DND-41 (cell line): ENCODE measurements around the gene TP53.

Experiments used
- ATAC-seq: fragments of 200-7000 bp; cut with Tn5 transposase; 3 replicates; pipeline ENCODE4 v1.9.1; 2021; ENCODE audit warnings: low read depth; ENCODE audit not compliant: insufficient read depth
- DNase-seq: peaks from one replicate; pipeline ENCODE4 v3.0.0-alpha.2; 2020
- H2AFZ ChIP-seq: 2 replicates; pipeline ENCODE4 v1.6.0; 2012; ENCODE audit warnings: low read depth, low read length
- H3K27ac ChIP-seq: 2 replicates; pipeline ENCODE4 v1.5.1; 2012; ENCODE audit warnings: low read length, inconsistent platforms
- H3K27me3 ChIP-seq: fragments of 200-600 bp; sonication (generic); 2 replicates; pipeline ENCODE4 v1.6.0; 2012; ENCODE audit warnings: low read length, mild to moderate bottlenecking, inconsistent platforms; ENCODE audit not compliant: insufficient read depth, poor library complexity
- H3K36me3 ChIP-seq: 2 replicates; pipeline ENCODE4 v1.5.1; 2012; ENCODE audit warnings: low read length, inconsistent platforms; ENCODE audit not compliant: insufficient read depth
- H3K4me1 ChIP-seq: 2 replicates; pipeline ENCODE4 v1.5.1; 2012; ENCODE audit warnings: mild to moderate bottlenecking, low read length; ENCODE audit not compliant: insufficient read depth
- H3K4me2 ChIP-seq: 2 replicates; pipeline ENCODE4 v1.6.0; 2012; ENCODE audit warnings: mild to moderate bottlenecking, moderate library complexity, low read length, inconsistent platforms; ENCODE audit not compliant: insufficient read depth
- H3K4me3 ChIP-seq, 2 experiments: fragments of 200-600 bp in 1 of 2; shearing (Covaris generic) in 1 of 2; 2 replicates each; pipeline ENCODE4 v1.5.1; 2012 to 2016; ENCODE audit warnings: inconsistent platforms in 2 of 2, low read length in 2 of 2, mild to moderate bottlenecking in 2 of 2, low read depth in 1 of 2, moderate library complexity in 1 of 2
- H3K79me2 ChIP-seq: 2 replicates; pipeline ENCODE4 v1.6.0; 2012; ENCODE audit warnings: low read length, inconsistent platforms; ENCODE audit not compliant: insufficient read depth
- H3K9ac ChIP-seq: 2 replicates; pipeline ENCODE4 v1.6.0; 2012; ENCODE audit warnings: low read depth, mild to moderate bottlenecking, inconsistent platforms, low read length, moderate library complexity
- H3K9me3 ChIP-seq: 2 replicates; pipeline ENCODE4 v1.5.1; 2012; ENCODE audit warnings: low read length, moderate library complexity, mild to moderate bottlenecking, inconsistent platforms; ENCODE audit not compliant: insufficient read depth, severe bottlenecking
- H4K20me1 ChIP-seq: 2 replicates; pipeline ENCODE4 v1.6.0; 2012; ENCODE audit warnings: low read length; ENCODE audit not compliant: insufficient read depth
- EZH2 ChIP-seq: IDR thresholded peaks from 3 replicates; pipeline ENCODE4 v1.6.1; 2012; ENCODE audit warnings: borderline replicate concordance, low read depth, mild to moderate bottlenecking, moderate library complexity, low read length, inconsistent platforms; ENCODE audit not compliant: severe bottlenecking
- TF ChIP-seq, protein P1 (sequence below): IDR thresholded peaks from 2 replicates; pipeline ENCODE4 v1.5.1; 2012; ENCODE audit warnings: borderline replicate concordance, low read length, moderate library complexity, mild to moderate bottlenecking; ENCODE audit not compliant: poor library complexity, severe bottlenecking; ENCODE audit errors: extremely low read depth

The TP53 gene

DNA sequence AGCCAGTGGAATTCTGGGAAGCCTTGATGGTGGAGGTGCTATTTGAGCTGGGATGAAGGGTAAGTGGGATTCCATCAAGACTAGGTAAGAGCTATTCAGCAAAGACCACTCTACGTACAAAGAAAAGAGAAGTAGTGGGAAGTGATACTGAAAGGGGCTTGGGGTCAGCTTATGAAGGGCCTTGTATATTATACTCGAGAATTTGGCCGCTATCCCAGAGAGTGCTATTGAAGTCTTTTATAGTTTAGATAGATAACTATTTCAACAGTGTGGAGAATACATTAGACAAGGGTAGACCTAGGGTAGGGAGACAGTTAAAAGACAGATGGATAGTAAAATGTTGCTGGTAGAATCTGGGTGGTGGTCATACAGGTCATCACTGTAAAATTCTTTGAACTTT lies 40.6 kb upstream of the TP53 start:
- Histone ChIP-seq H4K20me1 (no peaks in the 10 kb centered on the region), H3K36me3 (no peaks in the 10 kb centered on the region), H3K9ac (no peak overlapping the region), H3K4me1 (no peaks in the 10 kb centered on the region), H3K4me2 (no peak overlapping the region), H3K9me3 (no peaks in the 10 kb centered on the region), H3K27ac (no peak overlapping the region), H3K27me3 (peaks cover 4% of the 10 kb centered on the region), H3K4me3 (no peak overlapping the region), H3K79me2 (no peaks in the 10 kb centered on the region), H2AFZ (no peak overlapping the region)
- ATAC-seq (no peak), DNase-seq (no peak)
- TF ChIP-seq, protein P1, sequence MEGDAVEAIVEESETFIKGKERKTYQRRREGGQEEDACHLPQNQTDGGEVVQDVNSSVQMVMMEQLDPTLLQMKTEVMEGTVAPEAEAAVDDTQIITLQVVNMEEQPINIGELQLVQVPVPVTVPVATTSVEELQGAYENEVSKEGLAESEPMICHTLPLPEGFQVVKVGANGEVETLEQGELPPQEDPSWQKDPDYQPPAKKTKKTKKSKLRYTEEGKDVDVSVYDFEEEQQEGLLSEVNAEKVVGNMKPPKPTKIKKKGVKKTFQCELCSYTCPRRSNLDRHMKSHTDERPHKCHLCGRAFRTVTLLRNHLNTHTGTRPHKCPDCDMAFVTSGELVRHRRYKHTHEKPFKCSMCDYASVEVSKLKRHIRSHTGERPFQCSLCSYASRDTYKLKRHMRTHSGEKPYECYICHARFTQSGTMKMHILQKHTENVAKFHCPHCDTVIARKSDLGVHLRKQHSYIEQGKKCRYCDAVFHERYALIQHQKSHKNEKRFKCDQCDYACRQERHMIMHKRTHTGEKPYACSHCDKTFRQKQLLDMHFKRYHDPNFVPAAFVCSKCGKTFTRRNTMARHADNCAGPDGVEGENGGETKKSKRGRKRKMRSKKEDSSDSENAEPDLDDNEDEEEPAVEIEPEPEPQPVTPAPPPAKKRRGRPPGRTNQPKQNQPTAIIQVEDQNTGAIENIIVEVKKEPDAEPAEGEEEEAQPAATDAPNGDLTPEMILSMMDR: no peak
- TF ChIP-seq EZH2: no peak

DNA sequence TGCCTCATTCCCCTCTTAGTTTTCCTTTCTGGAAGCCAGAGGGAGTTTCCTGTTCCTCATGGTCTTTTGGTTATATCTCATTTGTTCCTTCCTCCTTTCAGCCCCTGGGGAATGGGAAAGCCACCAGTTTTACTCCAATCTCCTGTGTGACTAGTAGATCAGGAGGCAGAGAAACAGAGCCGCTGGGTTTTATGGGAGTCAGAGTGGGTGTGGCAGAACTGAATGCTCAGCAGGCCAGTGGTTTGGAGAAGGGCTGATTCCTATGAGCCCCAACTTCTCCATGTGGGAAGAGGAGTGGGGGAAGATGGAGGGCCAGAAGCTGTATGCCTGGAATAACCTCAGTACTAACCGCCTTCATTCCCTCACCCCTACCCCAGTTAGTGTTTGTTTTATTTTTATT lies 34.3 kb upstream of the TP53 start:
- H2AFZ ChIP-seq: no peak overlapping the region
- H3K4me3 ChIP-seq: no peak overlapping the region
- H3K4me1 ChIP-seq: peaks cover 12% of the 10 kb centered on the region
- DNase-seq (no peak), ATAC-seq (no peak)
- H3K79me2 ChIP-seq: no peaks in the 10 kb centered on the region
- no peaks in the 10 kb centered on the region for H3K9me3 ChIP-seq
- H3K36me3 ChIP-seq: no peaks in the 10 kb centered on the region
- TF ChIP-seq EZH2: no peak
- TF ChIP-seq, protein P1: no peak
- no peak overlapping the region for H3K9ac ChIP-seq
- peaks cover 53% of the 10 kb centered on the region for H3K27me3 ChIP-seq
- H4K20me1 ChIP-seq: no peaks in the 10 kb centered on the region
- H3K27ac ChIP-seq: no peak overlapping the region
- no peak overlapping the region for H3K4me2 ChIP-seq

DNA sequence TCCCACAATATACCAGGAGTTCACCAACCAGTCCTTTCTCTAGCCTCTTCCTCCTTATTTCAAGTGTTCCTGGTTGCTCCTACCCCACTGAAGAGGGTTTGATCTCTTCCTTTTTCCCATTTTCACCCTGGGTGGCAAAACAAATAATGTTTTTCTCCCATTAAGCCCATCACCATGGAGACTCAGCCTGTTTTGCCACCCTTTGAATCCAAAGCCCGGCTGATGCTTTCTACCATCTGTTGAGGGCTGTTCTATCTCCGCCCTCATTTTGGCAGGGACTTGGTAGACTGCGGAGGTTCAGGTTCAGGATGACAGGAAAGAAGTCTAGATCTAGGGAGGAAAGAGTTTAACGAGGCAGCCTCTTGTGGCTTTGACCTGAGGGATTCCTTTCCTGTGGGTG lies 32.8 kb upstream of the TP53 start:
- no peak overlapping the region for H3K9ac ChIP-seq
- H3K27ac ChIP-seq: no peak overlapping the region
- no peak overlapping the region for H3K4me2 ChIP-seq
- H3K79me2 ChIP-seq: no peaks in the 10 kb centered on the region
- DNase-seq (no peak), ATAC-seq (no peak)
- no peaks in the 10 kb centered on the region for H3K36me3 ChIP-seq
- TF ChIP-seq, protein P1: no peak
- no peak for TF ChIP-seq EZH2
- peaks cover 64% of the 10 kb centered on the region for H3K27me3 ChIP-seq
- peaks cover 2% of the 10 kb centered on the region; the same call in 1 of the 2 replicates for H4K20me1 ChIP-seq
- H3K4me3 ChIP-seq: no peak overlapping the region
- no peaks in the 10 kb centered on the region for H3K9me3 ChIP-seq
- H3K4me1 ChIP-seq: peaks cover 12% of the 10 kb centered on the region
- no peak overlapping the region for H2AFZ ChIP-seq

DNA sequence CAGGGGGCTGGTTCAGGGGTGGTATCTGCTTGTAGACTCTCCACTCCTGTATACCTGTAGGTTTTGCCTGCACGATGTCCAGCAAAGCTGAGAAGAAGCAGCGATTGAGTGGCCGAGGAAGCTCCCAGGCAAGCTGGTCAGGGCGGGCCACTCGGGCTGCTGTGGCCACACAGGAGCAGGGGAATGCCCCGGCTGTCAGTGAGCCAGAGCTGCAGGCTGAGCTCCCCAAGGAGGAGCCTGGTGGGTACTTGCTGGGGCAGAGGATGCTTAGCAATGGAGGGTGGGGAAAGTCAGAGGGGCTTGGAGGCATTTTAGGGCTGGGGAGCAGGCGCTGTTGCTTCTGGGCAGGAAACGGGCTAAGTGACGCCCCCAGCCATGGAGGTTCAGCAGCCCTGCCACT lies 32.4 kb upstream of the TP53 start:
- Histone ChIP-seq H3K79me2 (no peaks in the 10 kb centered on the region), H4K20me1 (peaks cover 3% of the 10 kb centered on the region), H3K36me3 (no peaks in the 10 kb centered on the region), H3K4me3 (no peak overlapping the region), H3K27ac (no peak overlapping the region), H3K9ac (no peak overlapping the region), H2AFZ (no peak overlapping the region), H3K27me3 (peaks cover 66% of the 10 kb centered on the region), H3K4me1 (peaks cover 14% of the 10 kb centered on the region), H3K4me2 (no peak overlapping the region), H3K9me3 (no peaks in the 10 kb centered on the region)
- DNase-seq (no peak), ATAC-seq (no peak)
- TF ChIP-seq EZH2: no peak
- TF ChIP-seq, protein P1: no peak
